Transverse colon (tissue), 4 donors: Measurements from ENCODE around the gene C1orf174. TPM values are rescaled to one million over a fixed set of nuclear protein-coding genes. Genes with fewer than 3 reads are reported as not detected.
A peak's percentile ranks its signal among the peaks of the same experiment; 100 is the strongest.

ENCODE experiments used
- DNase-seq: peaks from one replicate; pipeline ENCODE4 v3.0.0-alpha.2; 2019
- H3K27ac ChIP-seq, 4 donors: fragments of 200-600 bp; sonication (generic); 2 replicates each; pipeline ENCODE4 v1.5.1; 2016 to 2018; ENCODE audit warnings: inconsistent platforms in 4 of 4
- H3K27me3 ChIP-seq: fragments of 200-600 bp; sonication (generic); 2 replicates; pipeline ENCODE4 v1.5.1; 2017; ENCODE audit warnings: inconsistent platforms
- H3K36me3 ChIP-seq, 4 donors: fragments of 200-600 bp; sonication (generic); 2 replicates each; pipeline ENCODE4 v1.5.1; 2017 to 2019; ENCODE audit warnings: inconsistent platforms in 4 of 4
- H3K4me1 ChIP-seq, 4 donors: fragments of 200-600 bp; sonication (generic); 2 replicates each; pipeline ENCODE4 v1.5.1; 2017 to 2020; ENCODE audit warnings: inconsistent platforms in 4 of 4
- H3K4me3 ChIP-seq, 4 donors: fragments of 200-600 bp; sonication (generic); 1 replicate in 1 of 4; 2 replicates in 3 of 4; pipeline versions ENCODE4 v1.5.1 to v1.6.1; 2017 to 2019; ENCODE audit warnings: inconsistent platforms in 4 of 4
- H3K9me3 ChIP-seq, 2 donors: fragments of 200-600 bp; sonication (generic); 2 replicates each; pipeline ENCODE4 v1.5.1; 2017 to 2019; ENCODE audit warnings: inconsistent platforms in 2 of 2
- CTCF ChIP-seq, 5 experiments: fragments of 200-600 bp in 3 of 5; fragments of 450-650 bp in 2 of 5; sonication (generic) in 3 of 5; IDR thresholded peaks; 1 replicate in 2 of 5; 2 replicates in 3 of 5; pipeline ENCODE4 v1.5.1; 2016 to 2017; ENCODE audit warnings: antibody characterized with exemption in 5 of 5, inconsistent platforms in 3 of 5, mild to moderate bottlenecking in 2 of 5, moderate library complexity in 1 of 5
- EP300 ChIP-seq: sonication (generic); formaldehyde crosslinking; IDR thresholded peaks from one replicate; pipeline ENCODE4 v1.6.1; 2017; ENCODE audit warnings: antibody characterized with exemption, low read depth
- POLR2A ChIP-seq: fragments of 450-650 bp; IDR thresholded peaks from one replicate; pipeline ENCODE4 v1.6.1; 2016; ENCODE audit warnings: antibody characterized with exemption, mild to moderate bottlenecking, moderate library complexity
- POLR2AphosphoS5 ChIP-seq, 3 donors: sonication (generic); formaldehyde crosslinking; IDR thresholded peaks; one replicate each; pipeline ENCODE4 v1.6.1; 2016; ENCODE audit warnings: antibody characterized with exemption in 3 of 3
- WGBS, 2 donors: methylation state at CpG; one replicate each; pipeline ENCODE4 v1.1.5; 2018; ENCODE audit warnings: low coverage in 1 of 2; 5-methylcytosine and 5-hydroxymethylcytosine counted together
- in situ Hi-C, 4 donors: fragments of 200-750 bp; cut with MboI; loops; one replicate each; pipeline versions ENCODE4 v1.15.0 to v1.15.1; 2017; ENCODE audit warnings: low sequenced_read_pairs in 3 of 4, low pct_ligation_motif_present in 1 of 4, low pct_unique_long_range_greater_than_20kb in 1 of 4
- intact Hi-C: fragments of 100-400 bp; cut with DNase I; formaldehyde crosslinking; loops from one replicate; pipeline ENCODE4 v1.15.1; 2023; ENCODE audit warnings: low total_unique reads
- total RNA-seq, 4 donors: library from RNA; depleted of rRNA; stranded (reverse); fragments of >200 nt; gene quantifications; one replicate each; pipeline ENCODE4 v1.1.0, GENCODE V29; 2016

The C1orf174 gene
- total RNA-seq, 4 donors from 2014 or later = 23.5 to 45.4 (median 36.6) TPM

- in situ Hi-C loops = no loop called here
- H3K4me1 ChIP-seq = peaks cover 7 to 25% (median 20%) of the 10 kb centered on the region in 4 donors
Observed at GRCh38 chr1:3898475-3898735, 1.7 kb downstream of the C1orf174 start.

DNA sequence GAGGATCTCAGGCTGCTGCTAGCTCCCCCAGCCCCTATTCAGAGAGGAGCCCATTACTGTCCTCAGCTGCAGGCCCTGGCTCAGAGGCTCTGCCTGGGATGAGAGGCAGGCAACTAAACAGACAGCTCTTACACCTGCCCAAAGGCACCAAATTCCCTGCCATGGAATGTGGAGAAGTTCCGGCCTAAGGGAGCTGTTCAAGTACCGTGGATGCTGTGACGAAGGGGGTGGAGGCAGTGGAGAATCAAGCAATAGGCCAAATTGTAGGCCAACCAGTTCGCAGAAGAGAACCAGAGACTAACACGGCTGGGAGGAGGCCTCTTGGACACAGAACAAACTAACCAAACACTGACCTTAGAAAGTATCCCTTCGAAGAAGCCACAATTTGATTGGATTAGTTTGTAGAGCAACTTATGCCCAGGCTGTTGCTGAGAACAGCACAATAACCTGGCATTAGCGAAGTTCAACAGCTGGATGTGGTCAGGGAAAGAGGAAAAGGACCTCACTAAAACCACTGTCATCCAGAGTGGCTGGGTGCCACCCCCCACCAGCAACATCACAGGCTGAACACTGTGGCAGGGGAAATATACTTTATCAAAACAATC is 3.6 kb downstream of the C1orf174 start:
- peaks cover 7 to 17% (median 11%) of the 10 kb centered on the region in 4 donors for H3K4me1 ChIP-seq
- H3K27me3 ChIP-seq = no peaks in the 10 kb centered on the region
- no peak for DNase-seq
- H3K27ac ChIP-seq = peak overlapping the region in 1 of 4 donors; percentile 25
- peaks cover 0 to 10% of the 10 kb centered on the region in 2 donors for H3K9me3 ChIP-seq
- no peak for TF ChIP-seq EP300
- TF ChIP-seq POLR2AphosphoS5 (IDR thresholded peaks at IDR 0.05) = no peak
- TF ChIP-seq CTCF (IDR thresholded peaks at IDR 0.05) = no peak
- TF ChIP-seq POLR2A = no peak
- intact Hi-C loops (no loop called here), in situ Hi-C loops (no loop called here)
- H3K36me3 ChIP-seq = no peaks in the 10 kb centered on the region
- no peak overlapping the region for H3K4me3 ChIP-seq
- 91 to 97% methylated on average over 5 to 7 of the region's 7 CpGs for WGBS, 2 donors

More at GRCh38 chr1:3898475-3898735, 1.7 kb downstream of the C1orf174 start:
- Histone ChIP-seq H3K4me3 (no peak overlapping the region), H3K27me3 (no peaks in the 10 kb centered on the region), H3K36me3 (no peaks in the 10 kb centered on the region), H3K27ac (no peak overlapping the region), H3K9me3 (peaks cover 0 to 10% of the 10 kb centered on the region in 2 donors)
- no peak for TF ChIP-seq CTCF (IDR thresholded peaks at IDR 0.05)
- no peak for TF ChIP-seq EP300
- no peak for TF ChIP-seq POLR2AphosphoS5 (IDR thresholded peaks at IDR 0.05)
- no peak for DNase-seq
- intact Hi-C loops = no loop called here

GRCh38 chr1:3895951-3896325 is 4.1 kb downstream of the C1orf174 start:
- TF ChIP-seq EP300 (no peak), CTCF (IDR thresholded peaks at IDR 0.05) (no peak), POLR2AphosphoS5 (IDR thresholded peaks at IDR 0.05) (no peak), POLR2A (no peak)
- no peak overlapping the region for H3K4me3 ChIP-seq
- WGBS, 2 donors = 96% methylated on average over 4 of the region's 4 CpGs; no CpG with 5 or more reads in 1 of the 2 donors
- intact Hi-C loops (no loop called here), in situ Hi-C loops (no loop called here)
- H3K36me3 ChIP-seq = peaks cover 0 to 4% (median 0%) of the 10 kb centered on the region in 4 donors
- peaks cover 0 to 10% of the 10 kb centered on the region in 2 donors for H3K9me3 ChIP-seq
- H3K27ac ChIP-seq = peak overlapping the region in 1 of 4 donors; percentile 25
- peaks cover 6 to 20% (median 11%) of the 10 kb centered on the region in 4 donors for H3K4me1 ChIP-seq
- DNase-seq = no peak
- no peaks in the 10 kb centered on the region for H3K27me3 ChIP-seq

- in situ Hi-C loops = no loop called here
- Histone ChIP-seq H3K4me3 (no peak overlapping the region), H3K36me3 (peaks cover 0 to 9% (median 1%) of the 10 kb centered on the region in 4 donors), H3K4me1 (peaks cover 6 to 25% (median 11%) of the 10 kb centered on the region in 4 donors), H3K27ac (peak overlapping the region in 1 of 4 donors; percentile 25), H3K27me3 (no peaks in the 10 kb centered on the region), H3K9me3 (peaks cover 0 to 10% of the 10 kb centered on the region in 2 donors)
- 60 to 92% methylated on average over 1 to 13 of the region's 13 CpGs for WGBS, 2 donors
- no peak for DNase-seq
- TF ChIP-seq POLR2AphosphoS5 (IDR thresholded peaks at IDR 0.05) (no peak), CTCF (IDR thresholded peaks at IDR 0.05) (no peak), POLR2A (no peak), EP300 (no peak)
- intact Hi-C loops = no loop called here
Observed at GRCh38 chr1:3895279-3895950, 4.7 kb downstream of the C1orf174 start.
